ENCODE results near the gene ALAS1. TPM values are rescaled to one million over a fixed set of nuclear protein-coding genes. Genes with fewer than 3 reads are reported as not detected.

The ALAS1 gene
- total and polyA plus RNA-seq, 9 of the 15 experiments (the other 6 are each of a cell fraction or from before 2014, with no cell fraction given): 21.4 to 49.5 (median 34.4) TPM

DNA sequence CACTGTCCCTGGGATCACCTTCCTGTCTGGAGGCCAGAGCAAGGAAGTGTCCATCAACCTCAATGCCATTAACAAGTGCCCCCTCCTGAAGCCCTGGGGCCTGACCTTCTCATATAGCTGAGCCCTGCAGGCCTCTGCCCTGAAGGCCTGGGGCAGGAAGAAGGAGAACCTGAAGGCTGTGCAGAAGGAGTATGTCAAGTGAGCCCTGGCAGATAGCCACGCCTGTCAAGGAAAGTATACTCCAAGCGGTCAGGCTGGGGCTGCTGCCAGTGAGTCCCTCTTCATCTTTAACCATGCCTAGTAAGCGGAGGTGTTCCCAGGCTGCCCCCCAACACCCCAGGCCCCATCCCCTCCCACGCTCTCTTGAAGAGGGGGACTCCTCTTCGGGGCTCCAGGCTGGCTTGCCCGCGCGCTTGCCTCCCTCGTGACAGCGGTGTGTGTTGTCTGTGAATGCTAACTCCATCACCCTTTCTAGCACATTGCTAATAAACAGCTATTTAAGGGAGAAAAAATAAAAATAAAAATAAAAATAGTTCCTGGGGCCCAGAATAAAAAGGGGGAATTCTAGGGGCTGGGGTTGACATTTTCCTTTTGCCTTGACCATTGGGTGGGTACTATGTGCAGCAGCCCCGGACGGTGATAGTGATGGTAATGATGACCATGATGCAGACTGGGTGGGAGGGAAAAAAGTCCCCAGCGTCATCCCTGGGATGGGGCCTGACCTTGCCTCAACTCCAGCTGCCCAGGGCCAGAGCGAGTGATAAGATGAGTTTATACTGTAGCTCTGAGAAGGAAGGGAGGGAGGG, 3.3 kb upstream of the ALAS1 start:
- intact Hi-C loops (cut with micrococcal nuclease): no loop called here
- ATAC-seq: no peak

GRCh38 chr3:52195291-52195597, 2.7 kb upstream of the ALAS1 start:
- Histone ChIP-seq H3K36me3 (ENCODE audit: control insufficient read depth, insufficient read depth, low read length) (peaks cover 13% of the 10 kb centered on the region; the same call in 1 of the 3 replicates), H3K4me1 (replicated peaks in 1 of 2; ENCODE audit: control insufficient read depth in 2 of 2, insufficient read depth in 2 of 2, low read length in 2 of 2) (peaks cover 31 to 45% of the 10 kb centered on the region in 2 experiments), H3K27me3 (ENCODE audit: control insufficient read depth in 2 of 2, insufficient read depth in 2 of 2, low read length in 2 of 2) (no peaks in the 10 kb centered on the region), H3K4me2 (ENCODE audit: insufficient read depth, low read length) (no peak overlapping the region; the same call in 1 of the 2 replicates), H3K79me2 (ENCODE audit: control insufficient read depth, insufficient read depth, low read length) (peaks cover 16% of the 10 kb centered on the region), H4K20me1 (replicated peaks; ENCODE audit: control insufficient read depth, insufficient read depth, low read length) (no peaks in the 10 kb centered on the region), H3K9me3 (replicated peaks; ENCODE audit: control insufficient read depth, insufficient read depth, low read depth, low read length) (no peaks in the 10 kb centered on the region), H3K4me3 (no peak overlapping the region), H3K9ac (ENCODE audit: insufficient read depth in 1 of 2, low read depth in 2 of 2, low read length in 2 of 2) (peak overlapping the region in 1 of 2 experiments; percentile 35; a peak in 1 of 4 replicates), H2AFZ (ENCODE audit: low read depth, low read length) (peak overlapping the region; percentile 77), H3K9me1 (ENCODE audit: control insufficient read depth, insufficient read depth, low read length) (peaks cover under 1% of the 10 kb centered on the region), H3K27ac (ENCODE audit: extremely low read depth, low read depth, low read length) (no peak overlapping the region)
- no peak for FAIRE-seq
- intact Hi-C loops (cut with micrococcal nuclease) (no loop called here), in situ Hi-C loops (cut with MboI) (no loop called here)
- ChIA-PET POLR2A (interaction anchor here (0.9 to 2.0 kb wide), 2 partner anchors 12 to 13 kb away, joined by 3 to 5 read pairs; no protein-coding TSS in a partner anchor), CTCF (ENCODE audit: low intra/inter-chr PET ratio) (no interaction called here)
- no peak for ATAC-seq
- BruUV-seq (replicated peaks): no TSS peak
- WGBS (ENCODE audit: insufficient coverage, low coverage, missing lambda C conversion rate): 10% methylated on average over 2 of the region's 3 CpGs
- no peak for DNase-seq (ENCODE audit: extremely low read depth in 1 of 4, low spot score in 3 of 4)
- TF ChIP-seq JUND (IDR thresholded peaks at IDR 0.05; ENCODE audit: borderline replicate concordance, low read depth, low read length): no peak
- TF ChIP-seq JUND (tag; IDR thresholded peaks at IDR 0.05; ENCODE audit: borderline replicate concordance, low read depth, low read length): no peak
- TF ChIP-seq TBL1XR1 (IDR thresholded peaks at IDR 0.05; ENCODE audit: low read length in 2 of 2): no peak
- TF ChIP-seq SRSF1 (IDR thresholded peaks at IDR 0.05; ENCODE audit: low read depth, low read length): no peak
- no peak for TF ChIP-seq TEAD1 (CRISPR knock-in tag; IDR thresholded peaks at IDR 0.05)
- TF ChIP-seq, protein P1, sequence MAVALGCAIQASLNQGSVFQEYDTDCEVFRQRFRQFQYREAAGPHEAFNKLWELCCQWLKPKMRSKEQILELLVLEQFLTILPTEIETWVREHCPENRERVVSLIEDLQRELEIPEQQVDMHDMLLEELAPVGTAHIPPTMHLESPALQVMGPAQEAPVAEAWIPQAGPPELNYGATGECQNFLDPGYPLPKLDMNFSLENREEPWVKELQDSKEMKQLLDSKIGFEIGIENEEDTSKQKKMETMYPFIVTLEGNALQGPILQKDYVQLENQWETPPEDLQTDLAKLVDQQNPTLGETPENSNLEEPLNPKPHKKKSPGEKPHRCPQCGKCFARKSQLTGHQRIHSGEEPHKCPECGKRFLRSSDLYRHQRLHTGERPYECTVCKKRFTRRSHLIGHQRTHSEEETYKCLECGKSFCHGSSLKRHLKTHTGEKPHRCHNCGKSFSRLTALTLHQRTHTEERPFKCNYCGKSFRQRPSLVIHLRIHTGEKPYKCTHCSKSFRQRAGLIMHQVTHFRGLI (CRISPR knock-in tag; IDR thresholded peaks at IDR 0.05): no peak

More for the DNA sequence above, 3.3 kb upstream of the ALAS1 start:
- TF ChIP-seq ZFP36 (IDR thresholded peaks at IDR 0.05; ENCODE audit: low read depth, low read length, partially characterized antibody) (peak; percentile 47), ZNF780A (CRISPR knock-in tag; IDR thresholded peaks at IDR 0.05) (no peak)
- Histone ChIP-seq H3K27ac (ENCODE audit: extremely low read depth, low read depth, low read length) (no peak overlapping the region), H3K9me1 (ENCODE audit: control insufficient read depth, insufficient read depth, low read length) (peaks cover 6% of the 10 kb centered on the region), H3K27me3 (ENCODE audit: control insufficient read depth in 2 of 2, insufficient read depth in 2 of 2, low read length in 2 of 2) (no peaks in the 10 kb centered on the region), H3K36me3 (ENCODE audit: control insufficient read depth, insufficient read depth, low read length) (peaks cover 7% of the 10 kb centered on the region; the same call in 1 of the 3 replicates), H3K79me2 (ENCODE audit: control insufficient read depth, insufficient read depth, low read length) (peaks cover 16% of the 10 kb centered on the region), H3K4me2 (ENCODE audit: insufficient read depth, low read length) (no peak overlapping the region), H3K9ac (ENCODE audit: insufficient read depth in 1 of 2, low read depth in 2 of 2, low read length in 2 of 2) (no peak overlapping the region; a peak in 1 of 4 replicates), H2AFZ (ENCODE audit: low read depth, low read length) (no peak overlapping the region), H3K9me3 (replicated peaks; ENCODE audit: control insufficient read depth, insufficient read depth, low read depth, low read length) (no peaks in the 10 kb centered on the region), H3K4me3 (no peak overlapping the region), H4K20me1 (replicated peaks; ENCODE audit: control insufficient read depth, insufficient read depth, low read length) (no peaks in the 10 kb centered on the region), H3K4me1 (replicated peaks in 1 of 2; ENCODE audit: control insufficient read depth in 2 of 2, insufficient read depth in 2 of 2, low read length in 2 of 2) (peaks cover 37 to 51% of the 10 kb centered on the region in 2 experiments)
- ChIA-PET POLR2A (interaction anchor here (0.9 to 2.0 kb wide), 2 partner anchors 11 to 13 kb away, joined by 3 to 5 read pairs; no protein-coding TSS in a partner anchor), CTCF (ENCODE audit: low intra/inter-chr PET ratio) (no interaction called here)
- BruUV-seq (replicated peaks): no TSS peak
- FAIRE-seq: no peak
- in situ Hi-C loops (cut with MboI): no loop called here
- WGBS (ENCODE audit: insufficient coverage, low coverage, missing lambda C conversion rate): 76% methylated on average over 11 of the region's 14 CpGs
- no peak for DNase-seq (ENCODE audit: extremely low read depth in 1 of 4, low spot score in 3 of 4)

Measured in K562 (cell line).